Gastroesophageal sphincter (tissue), 3 donors: Measurements from ENCODE around the gene NFATC2.

Experiments used
- EP300 ChIP-seq: sonication (generic); formaldehyde crosslinking; IDR thresholded peaks from one replicate; pipeline ENCODE4 v1.6.1; 2017; ENCODE audit warnings: antibody characterized with exemption, mild to moderate bottlenecking
- TF ChIP-seq, protein P1 (sequence below), 4 experiments: fragments of 200-600 bp in 2 of 4; fragments of 450-650 bp in 2 of 4; sonication (generic) in 1 of 4; IDR thresholded peaks; one replicate each; pipeline ENCODE4 v1.5.1; 2017 to 2019; ENCODE audit warnings: antibody characterized with exemption in 4 of 4, mild to moderate bottlenecking in 2 of 4, moderate library complexity in 2 of 4

DNA sequence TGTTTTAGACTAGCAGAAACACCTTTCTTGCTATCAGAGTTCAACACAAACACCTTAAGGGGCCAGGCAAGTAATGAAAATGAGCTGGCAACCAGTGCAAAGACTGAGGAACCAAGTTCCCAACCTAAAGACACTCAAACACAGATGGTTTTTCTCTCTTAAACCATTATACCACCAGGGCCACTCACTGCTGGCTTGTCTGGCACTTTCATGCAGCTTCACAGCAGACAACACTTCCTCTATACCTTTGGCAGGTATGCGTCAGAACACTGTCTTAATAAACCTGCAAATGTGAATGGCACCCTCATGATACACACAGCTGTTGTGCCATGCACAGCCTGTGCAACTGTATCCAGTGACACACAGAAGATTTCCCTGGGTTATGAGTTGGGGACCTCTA is 41.6 kb downstream of the NFATC2 start:
- TF ChIP-seq, protein P1, sequence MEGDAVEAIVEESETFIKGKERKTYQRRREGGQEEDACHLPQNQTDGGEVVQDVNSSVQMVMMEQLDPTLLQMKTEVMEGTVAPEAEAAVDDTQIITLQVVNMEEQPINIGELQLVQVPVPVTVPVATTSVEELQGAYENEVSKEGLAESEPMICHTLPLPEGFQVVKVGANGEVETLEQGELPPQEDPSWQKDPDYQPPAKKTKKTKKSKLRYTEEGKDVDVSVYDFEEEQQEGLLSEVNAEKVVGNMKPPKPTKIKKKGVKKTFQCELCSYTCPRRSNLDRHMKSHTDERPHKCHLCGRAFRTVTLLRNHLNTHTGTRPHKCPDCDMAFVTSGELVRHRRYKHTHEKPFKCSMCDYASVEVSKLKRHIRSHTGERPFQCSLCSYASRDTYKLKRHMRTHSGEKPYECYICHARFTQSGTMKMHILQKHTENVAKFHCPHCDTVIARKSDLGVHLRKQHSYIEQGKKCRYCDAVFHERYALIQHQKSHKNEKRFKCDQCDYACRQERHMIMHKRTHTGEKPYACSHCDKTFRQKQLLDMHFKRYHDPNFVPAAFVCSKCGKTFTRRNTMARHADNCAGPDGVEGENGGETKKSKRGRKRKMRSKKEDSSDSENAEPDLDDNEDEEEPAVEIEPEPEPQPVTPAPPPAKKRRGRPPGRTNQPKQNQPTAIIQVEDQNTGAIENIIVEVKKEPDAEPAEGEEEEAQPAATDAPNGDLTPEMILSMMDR (IDR thresholded peaks at IDR 0.05), result no peak
- TF ChIP-seq EP300, result no peak
